CD4-positive, alpha-beta T cell treated with Interleukin-1 beta for 1 hour (primary cell): ENCODE data around the gene BEND5.
A peak's percentile ranks its signal among the peaks of the same experiment; 100 is the strongest.

Experiments
- DNase-seq, 2 donors: peaks; one replicate each; pipeline ENCODE4 v3.0.0-alpha.2; 2020 to 2022

Gene BEND5

GRCh38 chr1:48718116-48718630 is 58.5 kb downstream of the BEND5 start:
- no peak for DNase-seq

- DNase-seq, result no peak
Observed at GRCh38 chr1:48717082-48717481, 59.6 kb downstream of the BEND5 start.

- no peak for DNase-seq
Observed at GRCh38 chr1:48715921-48716320, 60.8 kb downstream of the BEND5 start.

GRCh38 chr1:48710915-48711314 is 65.8 kb downstream of the BEND5 start:
- no peak for DNase-seq

GRCh38 chr1:48710318-48710717 is 66.4 kb downstream of the BEND5 start:
- no peak for DNase-seq

GRCh38 chr1:48704736-48705135 is 72.0 kb downstream of the BEND5 start:
- DNase-seq, result no peak

GRCh38 chr1:48701445-48701844 is 75.2 kb downstream of the BEND5 start:
- DNase-seq, result no peak

- peak; percentile 26 to 29 for DNase-seq
Observed at GRCh38 chr1:48697066-48697707, 79.5 kb downstream of the BEND5 start.

- no peak for DNase-seq
Observed at GRCh38 chr1:48695161-48695560, 81.5 kb downstream of the BEND5 start.

GRCh38 chr1:48693674-48694320 is 82.9 kb downstream of the BEND5 start:
- no peak for DNase-seq

GRCh38 chr1:48693180-48693579 is 83.5 kb downstream of the BEND5 start:
- no peak for DNase-seq

- DNase-seq, result no peak
Observed at GRCh38 chr1:48692235-48692634, 84.5 kb downstream of the BEND5 start.

- no peak for DNase-seq
Observed at GRCh38 chr1:48691429-48692001, 85.2 kb downstream of the BEND5 start.

- no peak for DNase-seq
Observed at GRCh38 chr1:48688102-48688760, 88.5 kb downstream of the BEND5 start.

GRCh38 chr1:48687282-48688045 is 89.2 kb downstream of the BEND5 start:
- no peak for DNase-seq

GRCh38 chr1:48686159-48686558 is 90.5 kb downstream of the BEND5 start:
- no peak for DNase-seq

GRCh38 chr1:48684381-48684780 is 92.3 kb downstream of the BEND5 start:
- DNase-seq, result no peak

- DNase-seq, result no peak
Observed at GRCh38 chr1:48683839-48684238, 92.9 kb downstream of the BEND5 start.

GRCh38 chr1:48681476-48682305 is 95.0 kb downstream of the BEND5 start:
- DNase-seq, result no peak

GRCh38 chr1:48680411-48681035 is 96.2 kb downstream of the BEND5 start:
- DNase-seq, result no peak

- no peak for DNase-seq
Observed at GRCh38 chr1:48679859-48680258, 96.8 kb downstream of the BEND5 start.
